Measurements from ENCODE around the gene CREBBP. TPM values are rescaled to one million over a fixed set of nuclear protein-coding genes. Genes with fewer than 3 reads are reported as not detected.

Gene CREBBP
- total RNA-seq, 1 experiment from 2014 or later: 79.6 TPM

- peaks cover 55% of the 10 kb centered on the region for H3K4me1 ChIP-seq (ENCODE audit: insufficient read depth, low read length, poor library complexity, severe bottlenecking)
- H3K9me3 ChIP-seq (ENCODE audit: low read depth, low read length, poor library complexity, severe bottlenecking): no peaks in the 10 kb centered on the region
- H3K36me3 ChIP-seq (ENCODE audit: insufficient read depth, low read length, poor library complexity, severe bottlenecking): no peaks in the 10 kb centered on the region
- no peak for TF ChIP-seq EZH2 (IDR thresholded peaks at IDR 0.05; ENCODE audit: borderline replicate concordance, low read depth, low read length, poor library complexity, severe bottlenecking)
- intact Hi-C loops (cut with micrococcal nuclease; ENCODE audit: unreplicated experiment): no loop called here
- H3K27ac ChIP-seq (ENCODE audit: low read depth, low read length, poor library complexity, severe bottlenecking): no peak overlapping the region
- BruUV-seq (replicated peaks): no TSS peak
- CTCF ChIA-PET: no interaction called here
- DNase-seq (ENCODE audit: low spot score): no peak
- POLR2A ChIA-PET (ENCODE audit: low non-redundant PET): no interaction called here
- no peaks in the 10 kb centered on the region for H3K27me3 ChIP-seq (replicated peaks; ENCODE audit: insufficient read depth, low read depth, low read length, poor library complexity)
- H3K4me3 ChIP-seq (ENCODE audit: low read depth, low read length, poor library complexity, severe bottlenecking): no peak overlapping the region
Measured at GRCh38 chr16:3858801-3859200, 21.7 kb downstream of the CREBBP start.

GRCh38 chr16:3857189-3858043 is 23.1 kb downstream of the CREBBP start:
- ChIA-PET CTCF (interaction anchor here (1.1 kb wide), 1 partner anchor 397 kb away, joined by 3 read pairs; no protein-coding TSS in a partner anchor), POLR2A (ENCODE audit: low non-redundant PET) (interaction anchor here (0.5 kb wide), 1 partner anchor 13 kb away, joined by 13 read pairs; no protein-coding TSS in a partner anchor)
- intact Hi-C loops (cut with micrococcal nuclease; ENCODE audit: unreplicated experiment): no loop called here
- peak overlapping the region; percentile 60 for H3K27ac ChIP-seq (ENCODE audit: low read depth, low read length, poor library complexity, severe bottlenecking)
- H3K36me3 ChIP-seq (ENCODE audit: insufficient read depth, low read length, poor library complexity, severe bottlenecking): no peaks in the 10 kb centered on the region
- H3K4me1 ChIP-seq (ENCODE audit: insufficient read depth, low read length, poor library complexity, severe bottlenecking): peaks cover 47% of the 10 kb centered on the region
- peak; percentile 65 for DNase-seq (ENCODE audit: low spot score)
- H3K4me3 ChIP-seq (ENCODE audit: low read depth, low read length, poor library complexity, severe bottlenecking): no peak overlapping the region
- H3K9me3 ChIP-seq (ENCODE audit: low read depth, low read length, poor library complexity, severe bottlenecking): no peaks in the 10 kb centered on the region
- H3K27me3 ChIP-seq (replicated peaks; ENCODE audit: insufficient read depth, low read depth, low read length, poor library complexity): no peaks in the 10 kb centered on the region
- no peak for TF ChIP-seq CTCF (conservative IDR thresholded peaks at IDR 0.05; ENCODE audit: low read depth, low read length)
- no peak for TF ChIP-seq EZH2 (IDR thresholded peaks at IDR 0.05; ENCODE audit: borderline replicate concordance, low read depth, low read length, poor library complexity, severe bottlenecking)
- BruUV-seq (replicated peaks): no TSS peak

GRCh38 chr16:3856367-3857141 is 24.0 kb downstream of the CREBBP start:
- intact Hi-C loops (cut with micrococcal nuclease; ENCODE audit: unreplicated experiment): no loop called here
- POLR2A ChIA-PET (ENCODE audit: low non-redundant PET): interaction anchor here (0.5 kb wide), 1 partner anchor 14 kb away, joined by 13 read pairs; no protein-coding TSS in a partner anchor
- peaks cover 38% of the 10 kb centered on the region for H3K4me1 ChIP-seq (ENCODE audit: insufficient read depth, low read length, poor library complexity, severe bottlenecking)
- no peaks in the 10 kb centered on the region for H3K27me3 ChIP-seq (replicated peaks; ENCODE audit: insufficient read depth, low read depth, low read length, poor library complexity)
- H3K9me3 ChIP-seq (ENCODE audit: low read depth, low read length, poor library complexity, severe bottlenecking): no peaks in the 10 kb centered on the region
- H3K27ac ChIP-seq (ENCODE audit: low read depth, low read length, poor library complexity, severe bottlenecking): no peak overlapping the region
- no peak overlapping the region for H3K4me3 ChIP-seq (ENCODE audit: low read depth, low read length, poor library complexity, severe bottlenecking)
- CTCF ChIA-PET: no interaction called here
- TF ChIP-seq EZH2 (IDR thresholded peaks at IDR 0.05; ENCODE audit: borderline replicate concordance, low read depth, low read length, poor library complexity, severe bottlenecking) (no peak), CTCF (conservative IDR thresholded peaks at IDR 0.05; ENCODE audit: low read depth, low read length) (no peak)
- H3K36me3 ChIP-seq (ENCODE audit: insufficient read depth, low read length, poor library complexity, severe bottlenecking): no peaks in the 10 kb centered on the region
- no peak for DNase-seq (ENCODE audit: low spot score)
- no TSS peak for BruUV-seq (replicated peaks)

Data from A673 (cell line).